HG03354 (cell line): ENCODE data around the gene EGFLAM.

Experiments
- ATAC-seq: cut with Tn5 transposase; IDR thresholded peaks from one replicate; pipeline ENCODE4 v1.9.1; 2021; ENCODE audit warnings: mild to moderate bottlenecking; ENCODE audit not compliant: unreplicated experiment, poor library complexity, severe bottlenecking

Gene EGFLAM

DNA sequence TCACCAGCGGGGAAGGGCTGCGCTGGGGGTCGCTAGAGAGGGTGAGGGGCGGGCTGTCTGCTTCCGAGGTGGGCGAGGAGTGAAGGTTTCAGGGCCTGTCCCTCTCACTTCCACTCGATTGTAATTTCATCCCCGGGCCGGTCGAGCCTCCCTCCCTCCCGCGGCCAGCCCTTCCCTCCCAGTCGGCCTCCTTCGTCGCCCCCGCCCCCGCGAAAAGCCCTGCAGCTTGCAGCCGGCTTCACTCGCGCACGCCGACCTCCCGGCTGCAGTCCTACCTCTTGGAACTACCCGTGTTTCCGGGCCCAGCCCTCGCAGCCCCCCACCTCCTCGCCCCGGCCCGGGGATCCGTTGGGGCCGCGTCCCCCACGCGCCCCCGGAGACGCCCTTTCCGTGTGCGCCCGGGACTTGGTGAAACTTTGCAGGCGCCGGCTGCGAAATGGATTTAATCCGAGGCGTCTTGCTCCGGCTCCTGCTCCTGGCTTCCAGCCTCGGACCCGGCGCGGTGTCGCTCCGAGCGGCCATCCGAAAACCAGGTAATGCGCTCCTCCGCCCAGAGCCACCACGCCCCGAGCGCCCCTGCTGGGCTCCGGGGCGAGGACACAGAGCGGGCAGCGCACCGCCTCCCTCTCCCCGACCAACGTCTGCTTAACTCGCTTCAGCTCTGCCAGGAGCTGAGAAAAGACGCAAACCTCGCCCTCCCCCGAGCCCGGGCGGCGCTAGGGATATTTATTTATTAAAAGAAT is at the start of gene EGFLAM:
Gene EGFLAM, plus strand, starts transcription at position 241 of the 743 bp plus-strand sequence. Its CDS starts 196 bp downstream, at position 437.
- no peak for ATAC-seq

GRCh38 chr5:38208782-38209378 is 49.5 kb upstream of the EGFLAM start:
- ATAC-seq, result no peak

DNA sequence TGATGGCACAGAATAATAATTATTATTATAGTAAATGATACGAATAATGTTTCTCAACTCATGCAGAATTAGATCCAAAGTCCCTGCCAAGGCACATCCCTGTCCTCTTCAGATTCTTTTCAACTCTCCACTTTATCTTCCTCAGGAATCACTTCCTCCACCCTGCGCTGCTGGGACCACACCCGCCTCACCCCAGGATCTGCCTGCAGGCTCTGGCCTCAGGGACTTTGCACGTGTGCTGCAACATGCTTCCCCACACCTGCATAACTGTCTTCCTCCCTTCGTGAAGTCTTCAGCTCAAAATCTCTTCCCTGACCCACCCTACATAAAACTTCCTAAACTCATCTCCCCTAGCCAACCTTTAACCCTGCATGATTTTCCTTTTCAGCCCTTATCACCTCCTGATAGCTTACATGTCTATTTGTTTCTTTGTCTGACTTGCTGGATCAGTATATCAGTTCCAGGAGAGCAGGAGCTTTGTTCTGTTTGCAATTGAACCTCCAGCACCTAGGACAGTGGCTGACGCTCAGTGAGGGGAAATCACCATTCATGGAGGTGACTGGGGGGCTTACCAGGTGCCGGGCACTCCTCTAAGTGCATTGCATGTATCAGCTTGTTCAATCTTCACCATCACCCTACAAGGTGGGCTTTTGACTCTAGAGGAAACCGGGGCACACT is 47.5 kb upstream of the EGFLAM start:
- no peak for ATAC-seq

DNA sequence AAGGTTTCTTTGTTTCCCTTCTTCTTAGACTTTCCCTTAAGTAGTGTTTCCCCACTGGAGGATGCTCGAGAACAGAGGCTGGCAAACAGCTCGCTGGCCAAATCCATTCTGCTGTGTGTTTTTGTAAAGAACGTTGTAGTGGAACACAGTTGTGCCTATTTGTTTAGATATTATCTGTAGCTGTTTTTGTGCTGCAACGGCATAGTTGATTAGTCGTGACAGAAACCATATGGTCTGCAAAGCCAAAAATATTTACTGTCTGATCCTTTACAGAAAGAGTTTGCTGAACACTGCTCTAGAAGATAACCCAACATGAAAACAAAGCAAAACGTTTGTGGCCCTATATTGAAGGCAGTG is 47.0 kb upstream of the EGFLAM start:
- ATAC-seq, result no peak

- ATAC-seq, result no peak
Observed at GRCh38 chr5:38212307-38212706, 46.1 kb upstream of the EGFLAM start.

GRCh38 chr5:38226091-38226490 is 32.3 kb upstream of the EGFLAM start:
- ATAC-seq, result no peak

GRCh38 chr5:38228914-38229313 is 29.4 kb upstream of the EGFLAM start:
- no peak for ATAC-seq

DNA sequence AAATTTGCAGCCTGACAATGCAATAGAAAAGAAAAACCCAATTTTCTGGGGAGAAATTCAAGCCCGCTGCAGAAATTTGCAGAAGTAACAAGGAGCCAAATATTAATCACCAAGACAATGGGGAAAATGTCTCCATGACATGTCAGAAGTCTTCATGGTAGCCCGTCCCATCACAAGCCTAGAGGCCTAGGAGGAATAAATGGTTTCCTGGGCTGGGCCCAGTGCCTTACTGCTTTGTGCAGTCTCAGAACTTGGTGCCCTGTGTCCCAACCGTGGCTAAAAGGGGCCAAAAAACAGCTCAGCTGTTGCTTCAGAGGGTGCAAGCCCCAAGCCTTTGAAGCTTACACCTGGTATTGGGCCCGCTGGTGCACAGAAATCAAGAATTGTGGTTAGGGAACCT is 23.6 kb upstream of the EGFLAM start:
- no peak for ATAC-seq

DNA sequence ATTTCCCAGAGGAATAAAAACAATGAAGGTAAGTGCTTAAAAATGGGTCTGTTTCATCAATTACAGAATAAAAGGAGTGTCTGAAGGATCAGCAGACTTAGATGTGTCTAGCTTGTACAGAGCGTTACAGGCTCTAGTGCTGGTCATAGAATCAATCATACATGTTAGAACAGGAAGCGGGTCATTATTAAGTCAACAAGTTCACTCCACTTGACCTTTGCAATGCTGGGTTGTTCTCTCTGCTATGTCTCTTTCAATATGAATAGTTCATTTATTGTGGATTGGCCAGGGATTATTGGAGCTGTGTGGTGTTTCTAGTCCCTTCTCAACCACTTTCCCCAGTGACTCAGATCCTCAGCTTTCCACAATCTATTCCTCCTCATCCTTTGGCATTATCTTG is 20.7 kb upstream of the EGFLAM start:
- ATAC-seq, result no peak

DNA sequence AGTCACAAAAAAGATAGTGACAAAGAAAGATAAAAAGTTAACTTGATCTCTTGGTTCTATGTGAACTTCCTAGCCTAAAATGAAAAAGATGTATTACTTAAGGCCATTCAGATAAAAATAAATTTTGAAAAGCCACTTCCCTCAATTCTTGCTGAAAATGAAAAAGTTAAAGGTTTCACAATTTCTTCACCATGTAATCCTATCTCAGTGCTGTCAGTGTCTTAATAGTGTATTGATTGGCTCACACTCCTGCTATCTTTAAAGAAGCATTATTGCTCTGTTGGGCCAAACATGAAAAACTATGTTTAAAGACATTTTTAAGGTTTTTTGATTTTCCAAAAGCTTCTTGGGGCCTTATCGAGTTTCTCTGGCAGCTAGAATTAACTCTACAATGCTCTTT is 18.1 kb upstream of the EGFLAM start:
- ATAC-seq, result no peak

DNA sequence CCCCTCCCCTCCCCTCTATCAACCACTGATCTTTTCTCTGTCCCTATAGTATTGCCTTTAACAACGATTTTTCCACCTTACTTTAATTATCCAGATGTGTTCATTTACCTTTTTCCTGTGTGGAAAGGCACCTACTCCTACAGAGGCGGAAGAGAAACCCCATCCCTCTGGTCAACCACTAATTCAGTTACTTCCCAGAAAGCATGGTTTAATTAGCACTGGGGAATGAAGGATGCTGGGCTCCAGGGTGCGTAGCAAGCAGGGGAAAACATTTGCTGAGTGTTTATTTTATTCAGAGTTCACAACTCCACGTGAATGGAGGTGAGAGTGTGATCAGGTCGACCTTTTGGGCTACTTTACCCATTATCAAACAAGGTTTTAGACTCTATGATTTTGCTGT is 16.7 kb upstream of the EGFLAM start:
- ATAC-seq, result no peak

DNA sequence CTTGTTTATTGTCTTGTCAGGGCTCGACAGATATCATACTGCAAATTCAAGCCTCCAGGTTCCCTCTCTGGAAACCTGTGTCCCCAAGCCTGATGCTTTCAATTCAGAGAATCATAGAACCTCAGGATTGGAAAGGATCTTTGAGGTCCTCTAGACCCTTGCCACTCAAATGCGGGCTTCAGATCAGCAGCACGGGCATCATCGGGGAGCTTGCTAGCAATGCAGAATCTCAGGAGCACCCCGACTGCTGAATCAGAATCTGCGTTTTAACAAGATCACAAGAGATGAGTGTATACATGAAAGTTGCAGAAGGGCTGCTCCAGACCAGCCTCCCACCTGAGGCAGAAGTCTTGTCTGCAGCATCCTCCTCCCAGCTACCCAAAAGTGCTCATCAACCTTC is 13.1 kb upstream of the EGFLAM start:
- no peak for ATAC-seq

GRCh38 chr5:38249301-38249700 is 9.1 kb upstream of the EGFLAM start:
- ATAC-seq, result no peak

- no peak for ATAC-seq
Observed at GRCh38 chr5:38249812-38250211, 8.5 kb upstream of the EGFLAM start.

DNA sequence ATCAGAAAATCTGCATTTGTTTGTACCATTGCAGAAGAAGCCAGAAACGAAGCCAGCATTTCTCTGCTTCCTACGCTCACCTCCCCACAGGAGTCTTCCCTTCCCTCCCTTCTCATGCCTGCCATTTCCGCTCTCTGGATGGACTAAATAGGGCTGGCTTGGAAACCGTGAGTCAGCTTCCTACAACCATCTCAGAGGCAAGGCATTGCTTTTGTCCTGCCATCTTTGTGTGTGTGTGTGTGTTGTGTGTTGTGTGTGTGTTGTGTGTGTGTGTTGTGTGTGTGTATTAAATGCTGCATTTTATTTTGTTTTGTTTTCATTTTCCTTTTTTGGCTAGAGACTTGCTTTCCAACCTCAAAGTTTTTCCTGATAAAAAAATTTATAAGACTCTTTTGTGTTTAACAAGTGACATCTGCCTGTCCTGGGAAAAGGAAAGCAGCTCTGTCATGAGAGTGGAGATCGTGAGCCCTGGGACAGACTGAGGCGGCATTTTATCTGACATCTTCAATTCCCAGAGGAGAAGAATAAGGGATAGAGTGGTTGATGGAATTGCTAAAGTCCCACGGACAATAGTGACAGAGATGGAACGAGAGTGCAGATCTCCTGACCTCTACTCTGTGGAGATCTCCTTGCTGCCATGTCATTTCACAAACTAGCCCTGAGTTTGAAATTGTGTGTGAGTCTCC is 7.5 kb upstream of the EGFLAM start:
- ATAC-seq, result no peak

DNA sequence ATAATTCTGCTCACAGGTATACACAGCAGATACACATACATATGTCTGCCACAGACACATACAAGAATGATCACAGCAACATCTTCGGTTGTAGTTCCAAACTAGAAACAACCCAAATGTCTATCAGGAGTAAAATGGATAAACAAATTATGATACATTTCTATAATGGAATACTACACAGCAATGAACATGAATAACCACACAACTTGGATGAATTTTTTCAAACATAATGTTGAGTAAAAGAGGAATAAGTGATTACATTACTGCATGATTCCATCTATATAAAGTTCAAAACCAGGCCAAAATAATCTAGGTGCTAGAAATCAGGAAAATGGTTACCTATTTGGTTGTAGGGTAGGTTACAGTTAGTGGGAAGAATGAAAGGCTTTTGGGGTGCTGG is 4.6 kb upstream of the EGFLAM start:
- ATAC-seq, result no peak

- no peak for ATAC-seq
Observed at GRCh38 chr5:38257308-38258041, 884 bp upstream of the EGFLAM start.

- no peak for ATAC-seq
Observed at GRCh38 chr5:38258042-38258318, 379 bp upstream of the EGFLAM start.

- ATAC-seq, result no peak
Observed at GRCh38 chr5:38259062-38259808, 876 bp downstream of the EGFLAM start.

GRCh38 chr5:38259809-38260160 is 1.4 kb downstream of the EGFLAM start:
- no peak for ATAC-seq
